Esophagus (tissue), 2 donors: ENCODE measurements around the gene C2orf92. TPM values are rescaled to one million over a fixed set of nuclear protein-coding genes. Genes with fewer than 3 reads are reported as not detected.

Source experiments
- H3K27ac ChIP-seq, 2 donors: one replicate each; pipeline ENCODE4 v1.5.1; 2013; ENCODE audit warnings: low read depth in 2 of 2, mild to moderate bottlenecking in 2 of 2, inconsistent platforms in 1 of 2, low read length in 1 of 2, moderate library complexity in 1 of 2
- H3K27me3 ChIP-seq, 2 donors: one replicate each; pipeline ENCODE4 v1.6.1; 2013; ENCODE audit warnings: low read length in 2 of 2, control low read depth in 1 of 2, mild to moderate bottlenecking in 1 of 2; ENCODE audit not compliant: insufficient read depth in 2 of 2, control insufficient read depth in 1 of 2
- H3K36me3 ChIP-seq, 2 donors: one replicate each; pipeline ENCODE4 v1.6.1; 2013; ENCODE audit warnings: low read length in 1 of 2; ENCODE audit not compliant: control insufficient read depth in 2 of 2, insufficient read depth in 2 of 2
- H3K4me1 ChIP-seq, 2 donors: one replicate each; pipeline ENCODE4 v1.6.1; 2013; ENCODE audit warnings: low read length in 1 of 2; ENCODE audit not compliant: control insufficient read depth in 2 of 2, insufficient read depth in 2 of 2
- H3K4me3 ChIP-seq, 2 donors: one replicate each; pipeline ENCODE4 v1.5.1; 2013; ENCODE audit warnings: low read length in 2 of 2, mild to moderate bottlenecking in 2 of 2, low read depth in 1 of 2, moderate library complexity in 1 of 2
- H3K9me3 ChIP-seq, 2 donors: one replicate each; pipeline ENCODE4 v1.6.1; 2013; ENCODE audit warnings: mild to moderate bottlenecking in 2 of 2, low read depth in 1 of 2, low read length in 1 of 2, moderate library complexity in 1 of 2; ENCODE audit not compliant: control insufficient read depth in 2 of 2, insufficient read depth in 1 of 2
- WGBS, 2 donors: extraction: QIAGEN DNeasy Blood & Tissue Kit; methylation state at CpG; one replicate each; pipeline ENCODE4 v1.1.7; 2013; 5-methylcytosine and 5-hydroxymethylcytosine counted together
- polyA plus RNA-seq, 2 donors: library from polyadenylated mRNA; stranded (reverse); fragments of 200-250 nt; gene quantifications; one replicate each; pipeline ENCODE4 v1.2.3, GENCODE V29; 2013
- donor health status: healthy with polysubstance abuse.
- donor health status: Bipolar disorder and iron deficiency.

Gene C2orf92
- polyA plus RNA-seq, 2 donors, result 1.8 to 14.3 TPM

DNA sequence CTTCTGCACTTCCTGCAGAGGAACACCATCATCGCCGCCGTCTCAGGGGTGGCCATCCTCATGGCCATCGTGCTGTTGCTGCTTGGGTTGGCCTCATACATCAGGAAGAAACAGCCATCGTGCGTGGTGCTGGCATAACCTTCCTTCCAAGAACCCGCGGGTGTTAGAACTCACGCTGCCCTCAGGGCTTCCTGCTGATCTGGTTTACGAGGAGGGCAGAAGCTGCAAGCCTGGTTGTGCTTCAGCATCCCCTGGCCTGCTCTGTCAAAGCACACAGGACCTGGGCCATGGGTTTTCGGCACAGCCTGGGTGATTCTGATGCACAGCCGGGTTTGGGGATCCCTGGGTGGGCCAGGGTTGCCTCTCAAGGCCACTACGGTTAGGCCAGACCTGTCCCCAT lies 31.7 kb downstream of the C2orf92 start:
- no peaks in the 10 kb centered on the region for H3K27me3 ChIP-seq
- H3K4me3 ChIP-seq, result no peak overlapping the region
- 77 to 86% methylated on average over 13 of the region's 13 CpGs for WGBS, 2 donors
- no peak overlapping the region for H3K27ac ChIP-seq
- no peaks in the 10 kb centered on the region for H3K4me1 ChIP-seq
- no peaks in the 10 kb centered on the region for H3K9me3 ChIP-seq
- H3K36me3 ChIP-seq, result no peaks in the 10 kb centered on the region

- Histone ChIP-seq H3K36me3 (no peaks in the 10 kb centered on the region), H3K4me3 (no peak overlapping the region), H3K4me1 (no peaks in the 10 kb centered on the region), H3K27ac (no peak overlapping the region), H3K9me3 (no peaks in the 10 kb centered on the region), H3K27me3 (no peaks in the 10 kb centered on the region)
- 86 to 89% methylated on average over 6 of the region's 6 CpGs for WGBS, 2 donors
These were observed 32.4 kb downstream of the C2orf92 start for GRCh38 chr2:97701851-97702465.

- no peaks in the 10 kb centered on the region for H3K36me3 ChIP-seq
- no peak overlapping the region for H3K27ac ChIP-seq
- H3K27me3 ChIP-seq, result no peaks in the 10 kb centered on the region
- no peaks in the 10 kb centered on the region for H3K9me3 ChIP-seq
- H3K4me1 ChIP-seq, result no peaks in the 10 kb centered on the region
- 90 to 93% methylated on average over 17 to 19 of the region's 19 CpGs for WGBS, 2 donors
- no peak overlapping the region for H3K4me3 ChIP-seq
These were observed 33.4 kb downstream of the C2orf92 start for GRCh38 chr2:97702731-97703470.

GRCh38 chr2:97703741-97704140 lies 34.2 kb downstream of the C2orf92 start:
- Histone ChIP-seq H3K27ac (no peak overlapping the region), H3K4me1 (no peaks in the 10 kb centered on the region), H3K4me3 (no peak overlapping the region), H3K36me3 (no peaks in the 10 kb centered on the region), H3K27me3 (no peaks in the 10 kb centered on the region), H3K9me3 (no peaks in the 10 kb centered on the region)
- 69 to 79% methylated on average over 3 of the region's 3 CpGs for WGBS, 2 donors

DNA sequence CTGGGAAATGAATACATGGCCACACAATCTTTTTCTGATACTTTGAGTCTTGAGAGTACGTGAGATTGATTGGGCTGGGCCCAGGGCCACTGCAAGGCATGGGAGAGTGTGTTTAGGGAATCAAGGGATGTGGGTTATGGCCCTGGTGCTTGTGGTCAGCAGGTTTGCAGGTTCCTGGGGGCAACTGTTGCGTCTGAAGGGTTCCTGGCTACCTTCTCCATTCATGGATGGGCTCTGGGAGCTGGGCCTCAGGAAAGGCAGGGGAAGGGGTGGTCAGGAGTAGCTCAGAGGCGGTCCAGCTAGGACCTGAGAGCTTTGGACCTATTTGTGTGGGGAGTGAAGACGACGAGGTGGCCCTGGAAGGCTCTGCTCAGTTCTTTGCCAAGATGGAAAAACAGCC lies 35.5 kb downstream of the C2orf92 start:
- H3K27ac ChIP-seq, result no peak overlapping the region
- no peaks in the 10 kb centered on the region for H3K9me3 ChIP-seq
- H3K4me3 ChIP-seq, result no peak overlapping the region
- no peaks in the 10 kb centered on the region for H3K36me3 ChIP-seq
- H3K27me3 ChIP-seq, result no peaks in the 10 kb centered on the region
- H3K4me1 ChIP-seq, result no peaks in the 10 kb centered on the region
- WGBS, 2 donors, result 92 to 93% methylated on average over 5 of the region's 5 CpGs

DNA sequence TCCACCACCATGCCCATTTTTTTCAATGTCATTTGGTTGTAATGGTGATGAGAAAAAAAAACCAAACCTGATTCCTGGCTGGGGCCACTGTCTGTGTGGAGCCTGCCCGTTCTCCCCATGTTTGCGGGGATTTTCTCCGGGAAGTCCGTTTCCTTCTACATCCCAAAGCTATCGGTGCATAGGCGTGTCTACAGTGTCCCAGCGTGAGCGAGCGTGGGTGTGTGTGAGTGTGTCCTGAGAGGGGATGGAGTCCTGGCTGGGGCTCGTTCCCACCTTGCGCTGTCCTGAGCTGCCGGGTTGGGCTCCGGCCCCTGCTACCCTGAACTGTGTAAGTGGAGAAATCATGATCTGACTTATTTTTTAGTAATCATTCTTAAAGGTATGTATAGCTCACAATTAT lies 36.6 kb downstream of the C2orf92 start:
- H3K4me3 ChIP-seq, result no peak overlapping the region
- no peaks in the 10 kb centered on the region for H3K27me3 ChIP-seq
- no peaks in the 10 kb centered on the region for H3K9me3 ChIP-seq
- WGBS, 2 donors, result 94 to 97% methylated on average over 13 of the region's 13 CpGs
- H3K36me3 ChIP-seq, result no peaks in the 10 kb centered on the region
- H3K27ac ChIP-seq, result no peak overlapping the region
- no peaks in the 10 kb centered on the region for H3K4me1 ChIP-seq

GRCh38 chr2:97706708-97707345 lies 37.3 kb downstream of the C2orf92 start:
- no peaks in the 10 kb centered on the region for H3K27me3 ChIP-seq
- no peaks in the 10 kb centered on the region for H3K36me3 ChIP-seq
- no peaks in the 10 kb centered on the region for H3K9me3 ChIP-seq
- 71 to 73% methylated on average over 11 of the region's 11 CpGs for WGBS, 2 donors
- H3K4me3 ChIP-seq, result no peak overlapping the region
- H3K27ac ChIP-seq, result no peak overlapping the region
- H3K4me1 ChIP-seq, result no peaks in the 10 kb centered on the region

GRCh38 chr2:97707362-97708047 lies 38.0 kb downstream of the C2orf92 start:
- no peaks in the 10 kb centered on the region for H3K4me1 ChIP-seq
- H3K27ac ChIP-seq, result no peak overlapping the region
- no peak overlapping the region for H3K4me3 ChIP-seq
- WGBS, 2 donors, result 66 to 81% methylated on average over 11 of the region's 11 CpGs
- no peaks in the 10 kb centered on the region for H3K27me3 ChIP-seq
- H3K9me3 ChIP-seq, result no peaks in the 10 kb centered on the region
- no peaks in the 10 kb centered on the region for H3K36me3 ChIP-seq

DNA sequence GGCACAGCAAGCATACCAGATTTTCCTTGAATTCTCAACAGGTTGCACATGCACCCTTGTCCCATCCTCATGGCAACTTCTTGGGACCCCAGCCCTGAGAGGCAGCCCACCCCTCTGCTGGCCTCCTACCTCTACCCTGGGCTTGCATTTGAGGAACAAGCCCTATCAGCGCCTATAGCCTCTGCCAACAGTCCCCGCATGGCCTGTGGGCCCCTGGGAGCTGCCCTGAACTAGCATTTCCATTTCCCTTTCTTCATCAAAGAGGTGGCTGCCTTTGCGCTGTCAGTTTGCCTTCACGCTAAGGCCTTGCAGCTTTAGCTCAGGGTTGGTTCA lies 38.5 kb downstream of the C2orf92 start:
- Histone ChIP-seq H3K4me3 (no peak overlapping the region), H3K4me1 (no peaks in the 10 kb centered on the region), H3K27ac (no peak overlapping the region), H3K27me3 (no peaks in the 10 kb centered on the region), H3K9me3 (no peaks in the 10 kb centered on the region), H3K36me3 (no peaks in the 10 kb centered on the region)
- WGBS, 2 donors, result 82 to 83% methylated on average over 4 of the region's 4 CpGs
